Measurements from ENCODE around the gene ABHD2.

ABHD2 gene

DNA sequence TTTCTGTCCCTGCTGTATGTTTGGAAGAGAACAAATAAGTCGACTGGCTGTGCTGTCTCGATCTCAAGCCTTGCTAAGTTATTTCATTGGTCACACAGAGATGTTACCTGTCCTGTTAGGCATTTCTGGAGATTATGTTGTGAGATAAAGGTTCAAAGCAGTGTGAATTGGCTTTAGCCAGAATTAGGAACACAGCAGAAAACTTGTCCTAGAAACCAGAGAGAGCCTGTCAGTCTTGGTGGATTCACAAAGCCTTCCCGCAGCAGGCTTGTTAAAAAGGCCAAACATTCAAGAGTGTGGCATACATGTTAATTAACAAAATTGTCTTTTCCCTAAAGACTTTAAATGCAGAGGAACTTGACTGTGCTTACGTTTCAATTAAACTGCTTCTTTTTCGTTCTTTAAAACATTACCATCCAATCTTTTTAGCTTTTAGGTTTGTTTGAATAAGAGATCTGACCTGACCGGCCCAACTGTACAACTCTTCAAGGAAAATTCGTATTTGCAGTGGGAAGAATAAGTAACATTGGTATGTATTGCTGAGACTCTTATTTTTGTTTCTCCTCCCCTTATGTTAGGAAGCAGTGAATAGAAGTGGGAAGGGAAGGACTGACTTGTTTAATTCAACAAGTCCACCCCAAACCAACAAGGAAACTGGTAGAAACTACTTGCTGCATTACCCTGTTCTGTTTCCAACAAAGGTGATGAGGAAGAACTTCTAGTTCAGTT lies 25.2 kb downstream of the ABHD2 start:
- TF ChIP-seq, protein P1, sequence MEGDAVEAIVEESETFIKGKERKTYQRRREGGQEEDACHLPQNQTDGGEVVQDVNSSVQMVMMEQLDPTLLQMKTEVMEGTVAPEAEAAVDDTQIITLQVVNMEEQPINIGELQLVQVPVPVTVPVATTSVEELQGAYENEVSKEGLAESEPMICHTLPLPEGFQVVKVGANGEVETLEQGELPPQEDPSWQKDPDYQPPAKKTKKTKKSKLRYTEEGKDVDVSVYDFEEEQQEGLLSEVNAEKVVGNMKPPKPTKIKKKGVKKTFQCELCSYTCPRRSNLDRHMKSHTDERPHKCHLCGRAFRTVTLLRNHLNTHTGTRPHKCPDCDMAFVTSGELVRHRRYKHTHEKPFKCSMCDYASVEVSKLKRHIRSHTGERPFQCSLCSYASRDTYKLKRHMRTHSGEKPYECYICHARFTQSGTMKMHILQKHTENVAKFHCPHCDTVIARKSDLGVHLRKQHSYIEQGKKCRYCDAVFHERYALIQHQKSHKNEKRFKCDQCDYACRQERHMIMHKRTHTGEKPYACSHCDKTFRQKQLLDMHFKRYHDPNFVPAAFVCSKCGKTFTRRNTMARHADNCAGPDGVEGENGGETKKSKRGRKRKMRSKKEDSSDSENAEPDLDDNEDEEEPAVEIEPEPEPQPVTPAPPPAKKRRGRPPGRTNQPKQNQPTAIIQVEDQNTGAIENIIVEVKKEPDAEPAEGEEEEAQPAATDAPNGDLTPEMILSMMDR (IDR thresholded peaks at IDR 0.05; ENCODE audit: borderline replicate concordance, insufficient read depth, low read depth, low read length) = no peak
- no peak overlapping the region for H3K4me3 ChIP-seq (ENCODE audit: low read depth, low read length)

GRCh38 chr15:89114990-89115389 lies 26.7 kb downstream of the ABHD2 start:
- TF ChIP-seq, protein P1 (IDR thresholded peaks at IDR 0.05; ENCODE audit: borderline replicate concordance, insufficient read depth, low read depth, low read length) = no peak

GRCh38 chr15:89115547-89115946 lies 27.3 kb downstream of the ABHD2 start:
- TF ChIP-seq, protein P1 (IDR thresholded peaks at IDR 0.05; ENCODE audit: borderline replicate concordance, insufficient read depth, low read depth, low read length) = no peak
- H3K4me3 ChIP-seq (ENCODE audit: low read depth, low read length) = no peak overlapping the region

More at GRCh38 chr15:89114990-89115389, 26.7 kb downstream of the ABHD2 start:
- H3K4me3 ChIP-seq (ENCODE audit: low read depth, low read length) = no peak overlapping the region

- TF ChIP-seq, protein P1 (IDR thresholded peaks at IDR 0.05; ENCODE audit: borderline replicate concordance, insufficient read depth, low read depth, low read length) = no peak
- no peak overlapping the region for H3K4me3 ChIP-seq (ENCODE audit: low read depth, low read length)
These were observed 28.1 kb downstream of the ABHD2 start for GRCh38 chr15:89116404-89116803.

DNA sequence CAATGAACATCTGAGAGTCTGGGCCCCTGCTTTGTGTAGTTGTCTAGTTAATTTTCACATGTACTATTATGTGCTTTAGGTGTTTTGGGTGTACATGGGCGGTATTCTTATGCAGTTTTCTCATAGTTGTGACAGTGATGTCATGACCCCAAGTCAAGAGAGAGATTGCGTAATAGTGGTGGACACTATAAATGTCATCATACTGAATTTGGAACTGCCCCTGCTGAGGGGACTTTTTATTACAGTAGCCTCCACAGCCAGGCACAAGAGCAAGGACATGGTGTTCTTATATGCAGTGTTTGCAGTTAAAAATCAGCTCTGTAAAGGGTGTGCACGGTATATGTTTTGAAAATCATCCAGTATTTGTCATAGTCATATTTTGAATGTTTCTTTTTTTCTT lies 29.5 kb downstream of the ABHD2 start:
- TF ChIP-seq, protein P1 (IDR thresholded peaks at IDR 0.05; ENCODE audit: borderline replicate concordance, insufficient read depth, low read depth, low read length) = no peak
- H3K4me3 ChIP-seq (ENCODE audit: low read depth, low read length) = no peak overlapping the region

GRCh38 chr15:89118481-89118989 lies 30.3 kb downstream of the ABHD2 start:
- H3K4me3 ChIP-seq (ENCODE audit: low read depth, low read length) = no peak overlapping the region
- TF ChIP-seq, protein P1 (IDR thresholded peaks at IDR 0.05; ENCODE audit: borderline replicate concordance, insufficient read depth, low read depth, low read length) = no peak

Data from GM12875 (cell line).